ENCODE measurements around the gene LZTR1.

DNA sequence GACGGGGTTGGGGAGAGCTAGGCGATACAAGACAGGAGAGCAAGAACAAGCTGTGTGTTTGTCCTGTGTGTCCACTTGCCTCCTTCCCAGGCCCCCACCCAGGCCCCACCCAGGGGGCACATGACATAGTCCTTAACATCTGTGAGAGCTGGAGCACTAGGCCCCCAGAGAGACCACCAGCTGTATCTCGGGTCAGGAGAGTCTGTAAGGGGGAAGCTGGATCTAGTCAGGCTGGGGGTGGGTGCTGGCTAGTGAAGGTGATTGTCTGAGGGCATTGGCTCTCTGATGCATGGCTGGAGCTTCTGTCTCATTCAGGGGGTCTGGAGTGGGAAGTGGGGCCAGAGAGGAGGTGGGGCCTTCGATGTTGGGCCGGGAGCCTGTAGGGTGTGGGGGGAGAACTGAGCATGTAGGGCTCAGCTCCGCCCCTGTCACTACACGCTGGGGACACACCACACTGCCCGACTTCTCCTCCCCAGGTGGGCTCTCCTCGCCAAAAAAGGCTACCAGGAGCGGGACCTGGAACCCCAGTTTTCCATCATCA is 33.4 kb downstream of the LZTR1 start:
- TF ChIP-seq, protein P1, sequence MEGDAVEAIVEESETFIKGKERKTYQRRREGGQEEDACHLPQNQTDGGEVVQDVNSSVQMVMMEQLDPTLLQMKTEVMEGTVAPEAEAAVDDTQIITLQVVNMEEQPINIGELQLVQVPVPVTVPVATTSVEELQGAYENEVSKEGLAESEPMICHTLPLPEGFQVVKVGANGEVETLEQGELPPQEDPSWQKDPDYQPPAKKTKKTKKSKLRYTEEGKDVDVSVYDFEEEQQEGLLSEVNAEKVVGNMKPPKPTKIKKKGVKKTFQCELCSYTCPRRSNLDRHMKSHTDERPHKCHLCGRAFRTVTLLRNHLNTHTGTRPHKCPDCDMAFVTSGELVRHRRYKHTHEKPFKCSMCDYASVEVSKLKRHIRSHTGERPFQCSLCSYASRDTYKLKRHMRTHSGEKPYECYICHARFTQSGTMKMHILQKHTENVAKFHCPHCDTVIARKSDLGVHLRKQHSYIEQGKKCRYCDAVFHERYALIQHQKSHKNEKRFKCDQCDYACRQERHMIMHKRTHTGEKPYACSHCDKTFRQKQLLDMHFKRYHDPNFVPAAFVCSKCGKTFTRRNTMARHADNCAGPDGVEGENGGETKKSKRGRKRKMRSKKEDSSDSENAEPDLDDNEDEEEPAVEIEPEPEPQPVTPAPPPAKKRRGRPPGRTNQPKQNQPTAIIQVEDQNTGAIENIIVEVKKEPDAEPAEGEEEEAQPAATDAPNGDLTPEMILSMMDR (IDR thresholded peaks at IDR 0.05): no peak
- TF ChIP-seq POLR2A (IDR thresholded peaks at IDR 0.05): no peak

All from heart left ventricle (tissue), 13 donors.